LNCaP clone FGC (cell line): Measurements from ENCODE around the gene LRRC71.

Experiments used
- DNase-seq: peaks from one replicate; pipeline ENCODE4 v3.0.0-alpha.2; 2011; ENCODE audit warnings: low read depth
- H3K4me3 ChIP-seq: 2 replicates; pipeline ENCODE4 v1.5.1; 2011; ENCODE audit warnings: mild to moderate bottlenecking, low read depth, low read length, control low read depth
- CTCF ChIP-seq: IDR thresholded peaks from 2 replicates; pipeline ENCODE4 v1.5.1; 2012; ENCODE audit warnings: mild to moderate bottlenecking; ENCODE audit not compliant: control insufficient read depth, insufficient read depth; ENCODE audit errors: extremely low read depth

Gene LRRC71

DNA sequence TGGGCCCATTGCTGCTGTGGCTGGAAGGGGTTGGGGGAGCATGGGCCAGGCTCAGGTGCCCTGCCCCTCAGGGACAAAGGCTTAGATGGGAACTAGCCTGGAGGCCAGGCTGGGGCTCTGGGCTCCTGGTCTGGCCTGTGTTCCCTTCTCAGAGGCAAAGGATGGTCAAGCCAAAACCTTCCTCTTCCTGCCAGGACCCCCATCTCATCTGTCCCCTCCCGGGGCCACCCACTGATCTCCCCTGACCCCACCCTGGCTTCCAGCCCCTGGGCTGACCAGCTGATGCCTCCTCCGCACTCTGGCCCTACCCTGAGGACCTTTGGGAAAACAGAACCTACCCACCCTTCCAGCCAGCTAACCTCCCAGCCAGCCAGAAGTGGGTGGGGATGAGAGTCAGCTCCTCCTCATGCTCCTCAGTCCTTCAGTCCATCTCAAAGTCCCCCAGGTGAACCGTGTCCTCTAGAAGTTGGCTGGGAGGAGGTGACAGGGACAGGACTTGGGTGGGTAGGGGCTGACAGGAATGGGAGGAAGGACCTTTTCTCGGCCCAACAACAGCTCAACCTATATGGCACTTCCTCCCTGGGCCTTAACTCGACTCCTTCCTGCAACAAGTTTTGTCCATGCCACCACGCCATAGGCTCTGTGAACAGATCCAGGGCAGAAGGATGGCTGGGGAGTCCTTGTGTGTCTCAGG lies 19.4 kb upstream of the LRRC71 start:
- H3K4me3 ChIP-seq: no peak overlapping the region
- DNase-seq: no peak
- TF ChIP-seq CTCF: no peak

- no peak overlapping the region for H3K4me3 ChIP-seq
- TF ChIP-seq CTCF: no peak
- DNase-seq: no peak
Observed at GRCh38 chr1:156901590-156901900, 18.9 kb upstream of the LRRC71 start.

DNA sequence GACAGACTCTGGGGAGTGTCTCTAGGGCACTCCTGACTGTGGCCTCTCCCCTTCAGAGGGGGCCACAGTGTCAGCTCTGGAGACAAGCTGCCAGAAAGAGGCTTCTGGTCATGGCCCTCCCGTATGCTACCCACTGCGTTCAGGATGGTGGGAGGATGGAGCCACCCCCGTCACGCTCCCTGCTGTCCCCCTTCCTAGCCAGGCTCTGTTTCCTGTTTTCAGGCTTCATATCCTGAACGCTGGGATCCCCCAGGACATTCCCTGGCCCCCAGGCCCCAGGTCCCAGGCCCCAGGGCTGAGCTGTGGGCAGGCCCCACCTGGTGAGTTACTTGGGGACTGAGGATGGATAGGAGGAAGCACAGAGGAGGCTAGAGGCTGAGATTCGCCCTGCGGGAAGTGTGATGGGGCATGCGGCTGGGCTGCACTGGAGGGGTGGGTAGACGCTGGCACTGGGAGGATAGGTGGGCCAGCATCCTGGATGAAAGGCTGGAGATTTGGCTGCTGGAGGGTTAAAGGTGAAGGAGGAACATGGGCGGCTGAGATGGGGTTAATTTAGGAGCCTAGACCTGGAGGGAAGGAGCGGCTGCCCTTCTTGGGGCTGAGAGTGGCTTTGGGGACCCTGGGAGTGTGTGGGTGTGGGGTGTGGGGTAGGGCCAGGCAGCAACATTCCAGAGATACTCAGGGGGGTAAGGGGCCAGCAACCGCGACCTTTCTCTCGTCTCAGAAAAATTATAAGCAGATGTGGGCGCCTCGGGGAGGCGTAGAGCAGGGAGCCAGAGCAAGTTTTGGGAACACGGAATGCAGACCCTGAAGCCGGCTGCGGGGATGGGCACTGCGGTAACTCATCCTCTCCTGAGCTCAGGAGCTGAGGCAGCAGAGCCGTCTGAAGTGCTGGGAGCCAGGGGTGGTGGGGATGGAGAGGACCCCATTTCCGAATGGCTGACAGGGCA lies 18.2 kb upstream of the LRRC71 start:
- H3K4me3 ChIP-seq: no peak overlapping the region
- TF ChIP-seq CTCF: no peak

DNA sequence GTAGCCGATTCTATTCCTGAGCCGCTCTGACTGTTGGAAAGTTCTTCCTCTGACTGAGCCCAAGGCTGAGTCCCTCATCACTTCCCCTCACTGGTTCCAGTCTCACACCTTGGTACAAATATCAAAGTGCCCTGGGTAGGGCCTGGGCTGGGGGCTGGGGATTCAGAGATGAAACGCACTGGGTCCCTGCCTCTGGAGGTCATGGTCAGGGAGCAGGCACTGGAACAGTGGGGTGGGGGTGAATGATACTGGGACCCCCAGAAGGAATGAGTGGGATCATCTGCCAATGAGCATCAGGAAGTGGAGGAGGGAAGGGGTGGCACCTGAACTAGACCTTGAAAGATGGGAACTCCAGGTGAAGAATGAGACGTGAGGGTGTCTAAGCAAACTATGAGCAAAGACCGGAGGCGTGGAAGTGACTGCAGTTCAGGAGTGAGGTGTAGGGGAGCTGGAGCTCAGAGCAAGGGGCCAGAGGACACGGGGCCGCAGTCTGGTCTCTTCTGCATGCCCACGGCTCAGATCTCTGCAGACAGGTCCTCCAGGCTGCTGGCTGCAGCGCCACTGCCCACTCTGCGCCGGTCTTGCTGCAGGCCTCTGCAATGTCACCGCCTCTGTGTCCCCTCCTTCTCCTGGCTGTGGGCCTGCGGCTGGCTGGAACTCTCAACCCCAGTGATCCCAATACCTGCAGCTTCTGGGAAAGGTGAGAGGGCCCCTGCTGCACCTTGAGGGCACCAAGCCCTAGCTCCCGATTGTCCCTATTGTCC lies 16.9 kb upstream of the LRRC71 start:
- TF ChIP-seq CTCF: no peak
- no peak overlapping the region for H3K4me3 ChIP-seq
- no peak for DNase-seq

More for the DNA sequence above, 18.2 kb upstream of the LRRC71 start:
- DNase-seq: no peak

- no peak for TF ChIP-seq CTCF
- no peak overlapping the region for H3K4me3 ChIP-seq
- DNase-seq: no peak
Observed at GRCh38 chr1:156904187-156904959, 16.1 kb upstream of the LRRC71 start.

DNA sequence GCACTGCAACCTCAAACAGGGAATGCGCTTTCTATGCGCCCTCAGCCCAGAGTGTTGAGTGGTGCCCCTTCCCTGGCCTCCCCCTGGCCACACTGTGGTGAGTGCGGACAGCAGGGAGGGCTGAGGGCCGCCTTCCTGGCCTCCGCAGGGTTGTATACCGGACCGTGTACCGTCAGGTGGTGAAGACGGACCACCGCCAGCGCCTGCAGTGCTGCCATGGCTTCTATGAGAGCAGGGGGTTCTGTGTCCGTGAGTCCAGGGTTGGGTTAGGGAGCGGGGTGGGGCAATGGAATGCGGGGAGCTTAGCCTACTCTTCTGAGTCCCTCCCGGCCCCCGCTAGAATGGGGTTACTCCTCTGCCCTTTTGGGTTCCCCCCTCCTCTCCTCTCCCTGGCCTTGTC lies 15.3 kb upstream of the LRRC71 start:
- no peak for TF ChIP-seq CTCF
- no peak overlapping the region for H3K4me3 ChIP-seq
- no peak for DNase-seq
